ENCODE data around the gene PTPN11.

- TF ChIP-seq CTCF (IDR thresholded peaks at IDR 0.05), result no peak
- no peak for TF ChIP-seq POLR2A (IDR thresholded peaks at IDR 0.05)
These were observed 10.1 kb upstream of the PTPN11 start for GRCh38 chr12:112408621-112409020.

Measured in gastroesophageal sphincter (tissue), 3 donors.